ENCODE data around the gene LRCH1. TPM values are rescaled to one million over a fixed set of nuclear protein-coding genes. Genes with fewer than 3 reads are reported as not detected.

Gene LRCH1
- total RNA-seq, 2 experiments from 2014 or later: 19.8 to 20.9 TPM

- Mint-ChIP-seq H3K27me3 (no peaks in the 10 kb centered on the region), H3K4me1 (peaks cover 26% of the 10 kb centered on the region), H3K4me3 (no peak overlapping the region), H3K9me3 (ENCODE audit: low read depth) (peaks cover 1% of the 10 kb centered on the region), H3K36me3 (peaks cover 19% of the 10 kb centered on the region), H3K27ac (no peak overlapping the region)
- ATAC-seq: no peak
- DNase-seq: no peak
- CTCF ChIA-PET: interaction anchor here (1.2 to 1.9 kb wide), 3 partner anchors 16 to 104 kb away, joined by 3 to 5 read pairs (median 4); no protein-coding TSS in a partner anchor
Measured at GRCh38 chr13:46655377-46656180, 102.6 kb downstream of the LRCH1 start.

GRCh38 chr13:46656786-46657185 is 103.8 kb downstream of the LRCH1 start:
- H3K27ac Mint-ChIP-seq: peak overlapping the region; percentile 62
- H3K9me3 Mint-ChIP-seq (ENCODE audit: low read depth): peaks cover 2% of the 10 kb centered on the region

GRCh38 chr13:46659413-46660065 is 106.6 kb downstream of the LRCH1 start:
- no peak for ATAC-seq
- peaks cover 20% of the 10 kb centered on the region for H3K4me1 Mint-ChIP-seq
- H3K36me3 Mint-ChIP-seq: peaks cover 5% of the 10 kb centered on the region
- H3K9me3 Mint-ChIP-seq (ENCODE audit: low read depth): peaks cover 2% of the 10 kb centered on the region
- H3K27ac Mint-ChIP-seq: no peak overlapping the region
- no peak for DNase-seq
- CTCF ChIA-PET: interaction anchor here (1.0 to 1.6 kb wide), 2 partner anchors 9 to 108 kb away, joined by 4 read pairs; no protein-coding TSS in a partner anchor
- H3K27me3 Mint-ChIP-seq: no peaks in the 10 kb centered on the region
- H3K4me3 Mint-ChIP-seq: no peak overlapping the region

More at GRCh38 chr13:46656786-46657185, 103.8 kb downstream of the LRCH1 start:
- no peaks in the 10 kb centered on the region for H3K27me3 Mint-ChIP-seq
- peaks cover 14% of the 10 kb centered on the region for H3K36me3 Mint-ChIP-seq
- DNase-seq (no peak), ATAC-seq (peak; percentile 68)
- CTCF ChIA-PET: interaction anchor here (0.8 to 1.5 kb wide), 3 partner anchors 14 to 64 kb away, joined by 3 to 4 read pairs (median 3); no protein-coding TSS in a partner anchor
- peaks cover 18% of the 10 kb centered on the region for H3K4me1 Mint-ChIP-seq
- H3K4me3 Mint-ChIP-seq: no peak overlapping the region

DNA sequence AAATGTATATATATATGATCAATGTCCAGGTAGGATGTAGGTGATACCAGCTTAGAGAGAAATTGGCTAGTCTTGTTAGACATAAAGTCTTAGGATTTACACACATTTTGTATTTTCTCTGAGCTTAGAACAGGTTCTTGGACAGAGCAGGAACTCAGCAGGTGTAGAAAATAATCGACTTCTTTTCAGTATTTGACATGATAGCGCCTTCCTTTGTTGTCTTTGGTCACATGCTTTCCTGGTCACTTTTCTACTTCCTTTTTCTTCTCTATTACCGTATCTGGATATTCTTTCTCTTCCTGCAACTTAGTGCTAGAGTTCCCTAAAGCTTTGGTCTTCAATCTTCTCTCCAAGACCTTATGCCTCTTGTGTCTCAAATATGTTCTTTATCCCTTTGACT is 107.4 kb downstream of the LRCH1 start:
- H3K4me1 Mint-ChIP-seq: peaks cover 23% of the 10 kb centered on the region
- CTCF ChIA-PET: interaction anchor here (1.0 to 1.6 kb wide), 2 partner anchors 8 to 109 kb away, joined by 4 read pairs; no protein-coding TSS in a partner anchor
- no peak overlapping the region for H3K27ac Mint-ChIP-seq
- H3K36me3 Mint-ChIP-seq: peaks cover 5% of the 10 kb centered on the region
- DNase-seq (no peak), ATAC-seq (no peak)
- H3K4me3 Mint-ChIP-seq: no peak overlapping the region
- no peaks in the 10 kb centered on the region for H3K27me3 Mint-ChIP-seq
- H3K9me3 Mint-ChIP-seq (ENCODE audit: low read depth): peaks cover 2% of the 10 kb centered on the region

DNA sequence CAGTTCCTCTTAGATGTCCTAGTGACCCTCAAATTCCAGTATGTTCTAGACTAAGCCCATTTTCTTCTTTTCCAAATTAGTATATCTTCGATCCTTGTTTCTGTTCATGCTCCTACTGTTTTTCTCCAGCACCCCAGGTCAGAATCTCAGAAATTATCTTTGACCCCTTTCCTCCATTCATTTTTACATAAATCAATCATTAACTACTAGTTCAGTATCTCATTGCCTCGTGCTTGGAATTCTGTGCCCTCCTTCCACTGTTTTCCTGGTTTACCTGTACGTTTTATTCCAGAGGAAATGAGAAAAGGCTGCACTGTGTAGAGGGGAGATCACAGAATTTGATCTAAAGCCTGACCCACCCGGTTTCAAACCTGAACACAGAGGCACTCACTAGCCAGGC is 107.9 kb downstream of the LRCH1 start:
- peaks cover 5% of the 10 kb centered on the region for H3K36me3 Mint-ChIP-seq
- no peaks in the 10 kb centered on the region for H3K27me3 Mint-ChIP-seq
- CTCF ChIA-PET: interaction anchor here (1.5 to 1.6 kb wide), 2 partner anchors 8 to 109 kb away, joined by 4 read pairs; no protein-coding TSS in a partner anchor
- no peak overlapping the region for H3K27ac Mint-ChIP-seq
- no peak overlapping the region for H3K4me3 Mint-ChIP-seq
- peaks cover 2% of the 10 kb centered on the region for H3K9me3 Mint-ChIP-seq (ENCODE audit: low read depth)
- ATAC-seq: no peak
- H3K4me1 Mint-ChIP-seq: peaks cover 28% of the 10 kb centered on the region
- no peak for DNase-seq

DNA sequence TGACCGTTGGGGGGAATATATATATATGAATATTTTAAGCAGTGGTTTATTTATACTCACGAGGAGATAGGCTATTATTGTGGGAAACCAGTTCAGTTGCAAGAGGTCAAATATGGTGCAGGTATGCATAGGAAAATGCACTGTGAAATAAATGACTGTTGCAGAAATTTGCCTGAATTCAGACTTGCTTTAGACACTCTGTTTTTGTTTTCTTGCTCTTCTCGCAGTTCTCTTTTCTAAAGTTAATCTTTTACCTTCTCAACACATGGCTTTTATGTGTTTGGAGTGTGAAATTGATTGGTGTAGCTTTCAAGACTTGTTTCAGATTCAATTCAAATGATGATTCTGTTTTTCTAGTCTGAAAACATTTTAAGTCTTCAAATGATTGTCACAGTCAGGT is 109.7 kb downstream of the LRCH1 start:
- no peak overlapping the region for H3K27ac Mint-ChIP-seq
- peaks cover 2% of the 10 kb centered on the region for H3K9me3 Mint-ChIP-seq (ENCODE audit: low read depth)
- H3K4me3 Mint-ChIP-seq: no peak overlapping the region
- peaks cover 28% of the 10 kb centered on the region for H3K4me1 Mint-ChIP-seq
- H3K27me3 Mint-ChIP-seq: no peaks in the 10 kb centered on the region
- CTCF ChIA-PET: no interaction called here
- peaks cover 5% of the 10 kb centered on the region for H3K36me3 Mint-ChIP-seq
- no peak for ATAC-seq
- no peak for DNase-seq

DNA sequence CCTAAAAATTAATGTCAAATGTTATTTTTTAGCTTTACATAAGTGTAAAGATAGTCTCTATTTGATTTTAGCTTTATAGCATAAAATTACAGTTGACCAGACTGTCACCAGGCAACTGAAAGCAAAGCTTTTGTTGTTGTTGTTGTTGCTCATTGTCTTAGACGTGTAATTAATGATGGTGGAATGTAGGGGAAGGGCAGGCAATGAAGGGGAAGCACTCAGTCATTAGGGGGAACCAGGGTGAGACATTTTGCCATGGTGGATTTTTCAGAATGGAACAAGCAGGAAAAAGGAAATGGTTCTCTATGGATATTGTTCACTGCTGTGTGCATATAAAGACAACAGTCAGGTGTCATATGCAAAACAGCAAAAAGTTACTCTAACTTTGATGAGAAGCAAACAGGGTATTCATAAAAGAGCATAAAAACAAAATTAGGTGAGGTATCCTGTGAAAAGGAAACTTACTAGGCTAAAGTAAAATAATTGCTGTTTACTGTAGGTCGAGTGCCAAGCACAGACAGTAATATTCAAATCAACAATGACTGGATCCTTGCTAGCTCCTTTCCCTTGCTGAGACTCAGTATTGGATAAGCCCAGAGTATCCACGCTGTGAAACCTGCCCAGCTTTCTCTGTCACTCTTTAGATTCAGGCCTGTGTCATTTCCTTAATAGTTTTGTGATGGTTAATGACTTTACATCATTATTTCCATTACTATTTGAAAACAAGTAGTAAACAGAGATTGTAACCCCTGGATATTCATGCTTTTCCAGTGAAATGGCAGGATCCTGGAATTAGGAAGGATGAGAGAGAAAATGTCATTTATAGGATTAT is 110.5 kb downstream of the LRCH1 start:
- peaks cover 5% of the 10 kb centered on the region for H3K36me3 Mint-ChIP-seq
- no peak overlapping the region for H3K4me3 Mint-ChIP-seq
- no peak for ATAC-seq
- H3K27ac Mint-ChIP-seq: peak overlapping the region; percentile 44
- H3K9me3 Mint-ChIP-seq (ENCODE audit: low read depth): peaks cover 2% of the 10 kb centered on the region
- CTCF ChIA-PET: no interaction called here
- no peak for DNase-seq
- H3K27me3 Mint-ChIP-seq: no peaks in the 10 kb centered on the region
- peaks cover 33% of the 10 kb centered on the region for H3K4me1 Mint-ChIP-seq

DNA sequence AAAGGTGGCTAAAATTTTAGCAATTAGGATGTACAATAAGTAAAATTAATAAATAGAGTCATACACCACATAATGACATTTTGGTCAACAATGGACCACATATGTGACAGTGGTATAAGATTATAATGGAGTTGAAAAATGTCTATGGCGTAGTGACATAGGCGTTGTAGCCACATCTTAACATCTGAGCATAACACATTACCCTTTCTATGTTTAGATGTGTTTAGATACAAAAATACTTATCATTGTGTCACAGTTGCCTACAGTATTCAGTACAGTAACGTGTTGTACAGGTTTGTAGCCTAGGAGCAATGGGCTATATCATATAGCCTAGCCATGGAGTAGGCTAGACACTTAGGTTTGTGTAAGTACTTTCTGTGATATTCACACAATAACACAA is 111.2 kb downstream of the LRCH1 start:
- Mint-ChIP-seq H3K36me3 (peaks cover 9% of the 10 kb centered on the region), H3K4me1 (peaks cover 39% of the 10 kb centered on the region), H3K4me3 (no peak overlapping the region), H3K9me3 (ENCODE audit: low read depth) (peaks cover 2% of the 10 kb centered on the region), H3K27me3 (no peaks in the 10 kb centered on the region), H3K27ac (no peak overlapping the region)
- CTCF ChIA-PET: no interaction called here
- no peak for DNase-seq
- no peak for ATAC-seq

- Mint-ChIP-seq H3K27me3 (no peaks in the 10 kb centered on the region), H3K4me3 (no peak overlapping the region), H3K4me1 (peaks cover 41% of the 10 kb centered on the region), H3K27ac (peak overlapping the region; percentile 86), H3K9me3 (ENCODE audit: low read depth) (peaks cover 2% of the 10 kb centered on the region), H3K36me3 (peaks cover 6% of the 10 kb centered on the region)
- ATAC-seq (no peak), DNase-seq (no peak)
- CTCF ChIA-PET: no interaction called here
Measured at GRCh38 chr13:46665248-46665632, 112.3 kb downstream of the LRCH1 start.

- no peak for DNase-seq
- Mint-ChIP-seq H3K27me3 (no peaks in the 10 kb centered on the region), H3K9me3 (ENCODE audit: low read depth) (no peaks in the 10 kb centered on the region), H3K4me1 (peaks cover 41% of the 10 kb centered on the region), H3K4me3 (no peak overlapping the region), H3K27ac (peak overlapping the region; percentile 86), H3K36me3 (peaks cover 8% of the 10 kb centered on the region)
- ATAC-seq: peak; percentile 37
- CTCF ChIA-PET: interaction anchor here (0.9 kb wide), 1 partner anchor 114 kb away, joined by 3 read pairs; no protein-coding TSS in a partner anchor
Measured at GRCh38 chr13:46665633-46666482, 112.9 kb downstream of the LRCH1 start.

DNA sequence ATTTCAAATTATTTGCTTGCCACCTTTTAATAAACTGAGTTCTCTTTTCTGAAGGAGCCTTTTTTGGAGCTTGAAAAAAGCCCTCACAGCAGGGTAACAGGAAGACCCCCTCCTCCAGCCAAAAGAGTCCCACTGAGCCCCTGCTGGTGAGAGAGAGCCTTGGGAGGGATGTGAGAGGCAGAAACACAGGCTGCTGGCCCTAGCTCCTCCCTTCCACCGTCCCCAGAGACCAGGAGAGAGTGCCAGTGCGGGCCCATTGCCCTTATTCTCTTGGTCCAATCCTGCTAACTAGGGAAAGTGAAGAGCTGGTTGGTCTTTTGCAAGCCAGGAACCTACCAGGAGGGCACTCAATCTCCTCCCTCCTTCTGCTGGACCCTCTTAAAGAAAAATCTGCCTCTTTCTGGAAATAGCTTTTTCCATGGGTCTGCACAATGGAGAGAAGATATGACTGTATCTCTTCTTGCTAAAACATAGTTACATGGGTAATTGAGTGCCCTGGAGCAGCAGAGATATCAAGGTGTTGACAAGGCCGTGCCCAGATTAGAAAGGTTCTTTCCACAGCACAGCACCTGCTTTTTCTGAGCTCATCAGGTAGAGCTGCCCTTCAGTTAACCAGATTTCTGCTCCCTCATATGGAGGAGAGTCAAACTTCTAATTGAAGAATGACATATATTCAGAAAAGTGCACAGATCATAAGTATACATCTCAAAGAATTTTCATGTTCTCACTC is 113.9 kb downstream of the LRCH1 start:
- DNase-seq (no peak), ATAC-seq (no peak)
- Mint-ChIP-seq H3K27ac (peak overlapping the region; percentile 87), H3K4me1 (peaks cover 41% of the 10 kb centered on the region), H3K4me3 (peak overlapping the region; percentile 65), H3K27me3 (no peaks in the 10 kb centered on the region), H3K36me3 (peaks cover 15% of the 10 kb centered on the region), H3K9me3 (ENCODE audit: low read depth) (no peaks in the 10 kb centered on the region)
- CTCF ChIA-PET: interaction anchor here (0.6 to 0.9 kb wide), 2 partner anchors 115 to 173 kb away, joined by 3 to 4 read pairs; no protein-coding TSS in a partner anchor
